Measurements from ENCODE around the gene TNPO1.

DNA sequence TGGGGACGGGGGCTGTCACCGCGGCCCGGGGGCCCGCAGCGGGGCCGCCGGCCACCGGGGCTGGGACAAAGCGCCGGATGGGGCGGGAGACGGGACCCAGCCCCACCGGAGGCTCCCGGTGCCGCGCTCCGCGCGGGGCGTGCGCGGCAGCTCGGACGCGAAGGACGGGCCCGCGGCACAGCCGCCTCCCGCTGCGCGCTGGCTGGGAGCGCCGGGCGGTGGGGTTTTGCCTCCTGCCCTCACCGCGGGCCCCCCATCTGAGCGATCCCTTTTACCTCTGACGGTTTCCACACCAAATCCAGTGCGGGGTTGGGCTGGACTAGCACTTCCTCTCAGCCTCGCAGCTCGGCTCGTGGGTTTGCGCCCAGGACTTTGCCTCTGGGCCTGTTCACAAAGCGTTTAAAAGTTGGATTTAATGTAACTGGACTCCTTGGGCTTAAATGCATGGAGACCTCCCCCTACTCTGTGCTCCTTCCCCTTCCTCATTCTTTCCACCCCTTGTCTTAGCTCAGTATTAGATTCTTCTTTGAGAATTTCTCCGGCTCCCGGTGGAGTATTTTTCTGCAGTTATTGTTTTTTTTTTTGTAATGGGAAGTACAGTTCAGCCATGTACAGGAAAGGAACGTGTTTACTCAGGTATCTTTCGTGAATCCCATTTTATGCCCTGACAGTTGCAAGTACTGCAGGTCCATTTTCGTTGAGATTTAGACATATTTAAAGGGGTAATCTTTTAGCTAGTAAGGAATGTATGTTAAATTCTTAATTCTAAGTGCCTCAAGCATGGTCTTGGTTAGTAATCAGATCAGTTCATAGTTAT lies 140.1 kb downstream of the TNPO1 start:
- TF ChIP-seq, protein P1, sequence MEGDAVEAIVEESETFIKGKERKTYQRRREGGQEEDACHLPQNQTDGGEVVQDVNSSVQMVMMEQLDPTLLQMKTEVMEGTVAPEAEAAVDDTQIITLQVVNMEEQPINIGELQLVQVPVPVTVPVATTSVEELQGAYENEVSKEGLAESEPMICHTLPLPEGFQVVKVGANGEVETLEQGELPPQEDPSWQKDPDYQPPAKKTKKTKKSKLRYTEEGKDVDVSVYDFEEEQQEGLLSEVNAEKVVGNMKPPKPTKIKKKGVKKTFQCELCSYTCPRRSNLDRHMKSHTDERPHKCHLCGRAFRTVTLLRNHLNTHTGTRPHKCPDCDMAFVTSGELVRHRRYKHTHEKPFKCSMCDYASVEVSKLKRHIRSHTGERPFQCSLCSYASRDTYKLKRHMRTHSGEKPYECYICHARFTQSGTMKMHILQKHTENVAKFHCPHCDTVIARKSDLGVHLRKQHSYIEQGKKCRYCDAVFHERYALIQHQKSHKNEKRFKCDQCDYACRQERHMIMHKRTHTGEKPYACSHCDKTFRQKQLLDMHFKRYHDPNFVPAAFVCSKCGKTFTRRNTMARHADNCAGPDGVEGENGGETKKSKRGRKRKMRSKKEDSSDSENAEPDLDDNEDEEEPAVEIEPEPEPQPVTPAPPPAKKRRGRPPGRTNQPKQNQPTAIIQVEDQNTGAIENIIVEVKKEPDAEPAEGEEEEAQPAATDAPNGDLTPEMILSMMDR (IDR thresholded peaks at IDR 0.05) = no peak
- TF ChIP-seq EP300 (IDR thresholded peaks at IDR 0.05) = no peak
